AG08395 (cell line): ENCODE measurements around the gene CNBP.
"Not testable (repeated sequence)": the region's sequence is repeated elsewhere in the genome, so short reads cannot be mapped to it uniquely, and the experiment has no call there.

Experiments
- DNase-seq: peaks from one replicate; pipeline ENCODE4 v3.0.0; 2012; ENCODE audit warnings: mixed read lengths, low spot score

Gene CNBP

DNA sequence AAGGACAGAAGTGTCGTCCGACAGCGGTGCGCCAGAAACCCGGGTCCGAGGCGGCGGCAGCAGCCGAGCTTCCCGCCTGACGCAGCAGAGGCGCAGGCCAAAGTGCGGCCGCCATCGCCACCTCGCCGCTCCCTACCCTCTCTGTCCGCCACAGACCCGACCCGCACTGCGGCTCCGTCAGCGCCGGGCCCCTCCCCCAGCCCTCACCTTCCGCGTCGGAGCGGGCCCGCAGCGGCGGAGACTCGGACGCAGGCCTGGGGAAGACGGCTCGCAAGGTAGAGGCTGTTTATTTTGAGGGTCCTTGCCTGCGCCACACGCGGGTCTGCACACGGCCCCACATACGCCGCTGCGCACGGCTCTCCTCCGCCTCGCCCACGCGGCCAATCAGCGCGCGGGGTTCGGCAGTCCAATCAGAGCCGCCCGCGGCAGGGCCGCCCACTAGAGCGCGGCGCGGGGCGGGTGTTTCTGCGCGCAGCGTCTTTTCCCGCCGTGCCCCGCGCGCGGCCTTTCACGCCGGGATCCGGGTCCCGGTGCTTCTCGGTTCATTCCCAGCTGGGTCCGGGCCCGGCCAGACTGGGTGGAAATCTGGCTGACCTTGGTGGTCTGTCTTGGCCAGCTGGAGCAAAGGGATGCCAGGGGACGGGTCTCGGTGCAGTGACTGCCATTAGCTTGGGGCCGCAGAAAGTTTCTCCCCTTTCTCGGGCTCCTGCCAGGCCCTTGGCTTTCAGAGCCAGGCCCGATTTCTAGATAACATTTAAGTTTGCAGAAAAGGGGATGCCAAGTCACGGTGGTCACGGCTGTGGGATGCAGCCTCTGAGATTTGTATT, at the start of gene CNBP:
Gene CNBP (minus strand): TSS at position 328 of the 827 bp plus-strand sequence. CDS start 12,139 bp downstream, outside the sequence.
- DNase-seq: peak; percentile 98

DNA sequence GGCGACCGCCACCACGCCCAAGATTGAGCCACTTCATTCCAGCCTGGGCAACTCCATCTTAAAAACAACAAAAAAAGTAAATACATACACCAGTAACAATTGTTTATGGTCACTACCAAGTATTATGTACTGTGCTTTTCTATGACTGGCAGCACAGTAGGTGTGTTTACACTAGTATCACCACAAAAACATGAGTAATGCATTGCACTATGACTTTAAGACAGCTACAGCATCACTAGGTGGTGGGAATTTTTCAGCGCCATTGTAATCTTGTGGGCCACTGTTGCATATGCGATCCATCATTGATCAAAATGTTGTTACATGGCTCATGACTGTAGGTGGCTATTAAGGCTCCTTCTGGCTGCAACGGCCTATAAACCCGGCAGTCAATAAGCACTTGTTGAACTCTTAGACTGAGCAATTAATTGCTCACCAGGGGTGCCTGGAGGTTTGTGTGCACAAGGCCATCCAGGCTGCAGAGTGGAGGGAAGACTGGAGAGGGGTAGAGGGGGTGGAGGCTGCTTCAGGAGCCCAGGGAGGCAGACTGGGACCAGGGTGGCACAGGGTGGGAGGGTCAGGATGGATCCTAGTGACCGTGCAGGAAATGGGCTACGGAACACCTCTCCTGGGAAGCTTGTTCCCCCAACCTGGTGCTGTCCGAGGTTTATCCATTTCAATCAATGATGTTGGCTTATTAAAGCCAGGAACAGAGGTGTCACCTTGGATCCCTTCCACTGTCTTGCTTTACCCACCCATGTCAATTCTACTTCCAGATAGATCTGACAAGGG, 47.8 kb upstream of the CNBP start:
- DNase-seq: no peak

- peak; percentile 64 for DNase-seq
Measured at GRCh38 chr3:129230311-129231019, 46.8 kb upstream of the CNBP start.

DNA sequence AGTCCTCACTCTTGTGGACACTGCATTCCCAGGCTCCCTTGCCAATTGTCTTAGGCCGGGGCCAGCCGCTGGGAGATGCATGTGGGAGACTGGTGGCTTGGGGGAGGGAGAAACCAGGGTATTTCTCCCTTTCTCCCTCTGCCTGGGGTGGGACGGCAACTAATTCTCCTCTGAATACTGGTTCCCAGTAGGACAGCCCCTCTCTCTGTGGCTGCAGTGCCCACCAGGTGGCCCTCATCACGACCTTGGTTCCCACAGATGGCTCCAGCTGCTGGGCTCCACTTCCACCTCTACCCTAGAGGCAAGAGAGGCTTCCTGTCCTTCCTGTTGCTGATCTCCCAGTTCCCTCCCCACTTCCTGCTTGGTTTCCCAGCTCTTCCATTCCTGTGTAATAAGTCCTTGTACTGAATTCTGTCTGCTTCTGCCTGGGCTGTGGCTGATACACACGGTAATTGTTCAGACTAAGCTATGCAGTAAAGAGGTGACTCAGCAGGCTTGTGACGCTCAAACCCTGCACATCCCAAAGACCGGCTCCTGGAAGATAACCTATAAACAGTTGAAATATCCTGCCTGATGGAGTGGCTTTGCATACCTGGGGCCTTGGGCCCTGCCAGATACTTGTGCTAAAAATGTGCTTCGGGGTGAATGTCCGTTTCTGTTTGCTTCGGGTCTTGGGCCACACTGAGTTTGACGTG, 45.3 kb upstream of the CNBP start:
- peak; percentile 65 for DNase-seq

DNA sequence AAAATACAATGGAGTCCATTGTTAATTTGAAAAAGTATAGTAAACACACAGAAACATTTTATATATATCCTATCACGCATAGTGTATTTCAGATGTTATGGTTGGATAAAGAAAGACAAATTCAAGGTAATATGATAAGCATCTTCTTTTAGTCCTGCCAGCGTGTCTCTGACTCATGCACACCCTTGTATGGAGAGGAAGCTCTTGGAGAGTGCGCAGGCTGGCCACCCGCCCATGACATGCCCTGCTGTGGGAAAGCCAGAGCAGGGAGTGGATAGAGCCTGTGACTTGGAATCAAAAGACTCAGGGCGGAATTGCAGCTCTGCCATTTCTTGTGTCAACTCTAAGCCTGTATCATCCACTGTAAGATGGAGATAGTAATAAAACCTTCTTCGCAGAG, 42.7 kb upstream of the CNBP start:
- peak; percentile 76 for DNase-seq

DNA sequence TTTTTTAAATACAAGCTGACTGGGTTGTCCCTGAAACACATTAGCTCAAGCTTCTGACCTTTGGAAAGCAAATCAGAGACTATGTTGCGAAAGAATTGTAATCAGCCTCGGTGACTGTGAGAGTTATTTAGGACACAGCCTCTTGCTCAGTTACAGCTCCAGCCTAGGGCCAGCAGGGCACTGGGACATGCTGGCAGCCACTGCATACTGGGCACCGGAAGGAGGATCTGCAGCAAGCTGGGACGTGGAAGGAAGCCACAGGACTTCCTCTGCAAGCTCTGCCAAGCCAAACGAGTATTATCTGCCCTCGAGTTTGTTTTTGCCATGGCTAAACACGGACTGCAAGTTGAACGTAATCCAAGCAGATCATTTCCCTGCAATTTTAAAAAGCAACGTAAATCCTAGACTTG, 41.3 kb upstream of the CNBP start:
- DNase-seq: peak; percentile 85

DNA sequence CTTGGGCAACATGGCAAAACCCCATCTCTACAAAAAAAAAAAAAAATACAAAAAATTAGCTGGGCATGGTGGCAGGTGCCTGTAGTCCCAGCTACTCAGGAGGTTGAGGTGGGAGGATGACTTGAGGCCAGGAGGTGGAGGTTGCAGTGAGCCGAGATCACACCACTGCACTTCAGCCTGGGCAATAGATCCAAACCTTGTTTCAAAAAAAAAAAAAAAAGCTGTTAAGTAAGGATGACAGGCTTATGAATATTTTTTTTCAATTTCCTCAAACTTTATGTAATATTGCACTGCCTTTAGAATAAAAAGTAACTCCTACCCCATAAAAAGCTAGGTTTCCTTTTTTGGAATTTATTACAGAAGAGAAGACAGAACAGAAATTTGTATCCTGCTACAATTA, 40.7 kb upstream of the CNBP start:
- DNase-seq: not testable (repeated sequence)

- DNase-seq: no peak
Measured at GRCh38 chr3:129218742-129219141, 35.0 kb upstream of the CNBP start.

DNA sequence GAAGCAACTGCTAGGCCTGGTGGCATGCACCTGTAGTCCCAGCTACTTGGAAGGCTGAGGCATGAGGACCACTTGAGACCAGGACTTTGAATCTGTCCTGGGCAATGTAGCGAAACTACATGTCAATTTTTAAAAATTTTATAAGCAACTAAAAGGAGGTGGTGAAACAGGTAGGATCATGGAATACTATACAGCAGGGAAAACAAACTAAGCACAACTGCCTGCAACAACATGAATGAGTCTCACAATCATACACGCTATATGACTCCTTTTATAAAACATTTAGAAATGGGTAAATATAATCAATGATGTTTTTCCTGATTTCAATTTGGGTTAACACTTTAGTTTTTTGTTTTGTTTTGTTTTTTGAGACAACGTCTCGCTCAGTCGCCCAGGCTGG, 29.5 kb upstream of the CNBP start:
- DNase-seq: no peak

- DNase-seq: peak; percentile 65
Measured at GRCh38 chr3:129211772-129212171, 28.1 kb upstream of the CNBP start.

DNA sequence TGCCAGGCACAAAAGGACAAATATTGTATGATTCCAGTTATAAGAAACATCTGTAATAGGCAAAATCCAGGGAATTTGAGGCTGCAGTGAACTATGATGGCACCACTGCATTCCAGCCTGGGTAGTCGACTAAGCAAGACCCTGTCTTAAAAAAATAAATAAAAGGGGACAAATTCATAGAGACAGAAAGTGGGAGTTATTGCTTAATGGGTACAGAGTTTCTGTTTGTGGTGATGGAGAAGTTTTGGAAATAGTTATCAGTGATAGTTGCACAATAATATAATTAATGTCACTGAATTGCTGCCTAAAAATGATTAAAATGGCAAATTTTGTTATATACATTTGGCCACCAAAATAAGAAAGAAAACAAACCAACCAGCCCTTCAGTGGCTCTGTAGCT, 27.6 kb upstream of the CNBP start:
- no peak for DNase-seq

- no peak for DNase-seq
Measured at GRCh38 chr3:129207479-129207878, 23.8 kb upstream of the CNBP start.

DNA sequence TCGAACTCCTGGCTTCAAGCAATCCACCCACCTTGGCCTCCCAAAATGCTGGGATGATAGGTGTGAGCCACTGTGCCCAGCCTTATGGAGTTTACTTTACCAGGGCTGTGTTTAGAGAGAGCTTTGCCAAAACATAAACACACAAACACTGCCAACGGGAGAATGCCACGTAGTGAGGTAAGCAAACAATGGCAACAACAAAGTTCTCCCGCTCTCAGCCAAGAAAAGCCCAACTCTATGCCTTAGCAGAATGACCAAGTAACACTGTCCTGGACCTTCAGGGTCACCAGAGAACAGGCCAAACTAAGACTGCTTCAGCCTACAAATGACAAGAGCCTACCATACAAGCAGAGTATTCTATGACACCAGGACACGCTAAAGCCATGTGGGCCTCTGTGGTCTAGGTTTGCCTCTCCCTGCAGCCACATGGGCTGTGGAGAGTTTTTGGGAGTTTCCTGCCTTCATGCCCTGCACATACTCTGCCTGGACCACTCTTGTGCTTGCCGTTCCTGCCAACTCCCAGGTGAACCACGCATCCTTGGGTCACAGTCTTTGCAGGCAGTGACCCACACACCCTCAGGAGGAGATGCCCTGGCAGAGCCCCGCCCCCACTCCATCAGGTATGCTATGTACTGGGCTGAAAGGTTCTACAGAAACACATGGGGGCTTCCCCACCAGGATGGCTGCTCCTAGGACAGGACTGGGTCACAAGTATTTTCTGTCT, 21.6 kb upstream of the CNBP start:
- DNase-seq: no peak

- DNase-seq: no peak
Measured at GRCh38 chr3:129204473-129204872, 20.8 kb upstream of the CNBP start.

DNA sequence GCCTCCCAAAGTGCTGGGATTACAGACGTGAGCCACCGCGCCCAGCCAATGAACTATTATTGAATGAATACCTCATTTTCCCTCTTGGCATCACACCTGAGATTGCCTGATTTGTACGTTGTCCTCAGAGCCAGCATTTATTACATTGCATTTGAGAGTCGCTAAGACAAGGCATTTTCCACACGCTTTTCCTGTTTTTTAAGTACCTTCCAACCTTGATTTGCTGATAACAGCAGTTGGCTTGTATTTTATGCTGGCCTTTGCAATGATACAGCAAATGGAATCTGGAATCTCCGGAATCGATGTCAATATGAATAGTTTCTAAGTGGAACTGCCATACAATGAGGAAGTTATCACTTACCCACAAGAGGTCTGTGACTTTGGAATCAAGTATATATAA, 15.7 kb upstream of the CNBP start:
- DNase-seq: no peak

GRCh38 chr3:129197321-129197720, 13.6 kb upstream of the CNBP start:
- DNase-seq: no peak

- DNase-seq: no peak
Measured at GRCh38 chr3:129196601-129197000, 12.9 kb upstream of the CNBP start.

DNA sequence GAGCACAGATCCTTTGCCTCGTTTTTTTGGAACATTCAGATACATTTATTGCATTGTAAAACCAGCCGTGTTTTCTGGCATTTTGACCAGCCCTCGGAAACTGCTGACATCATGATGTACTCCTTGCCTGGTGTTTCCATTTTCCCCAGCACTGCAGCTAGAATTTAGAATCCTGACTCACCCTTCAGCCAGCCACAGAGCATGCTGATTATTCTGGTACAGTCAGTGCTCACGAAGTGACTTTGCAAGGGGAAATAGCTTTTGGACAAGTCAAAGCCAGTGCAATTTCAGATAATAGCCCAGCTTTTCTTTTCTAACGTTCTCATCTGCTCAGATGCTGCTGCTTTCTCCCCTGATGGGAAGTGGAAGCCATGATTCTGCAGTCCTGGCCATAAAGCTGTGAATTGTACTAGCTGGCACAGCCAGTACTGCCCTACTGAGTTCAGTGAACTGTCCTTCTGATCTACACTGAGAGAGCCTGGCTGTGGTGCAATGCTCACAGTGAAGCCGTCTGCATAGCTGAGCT, 12.1 kb upstream of the CNBP start:
- DNase-seq: peak; percentile 94

- DNase-seq: not testable (repeated sequence)
Measured at GRCh38 chr3:129189793-129190192, 6.1 kb upstream of the CNBP start.

GRCh38 chr3:129187857-129188256, 4.2 kb upstream of the CNBP start:
- no peak for DNase-seq

- no peak for DNase-seq
Measured at GRCh38 chr3:129185783-129186182, 2.1 kb upstream of the CNBP start.
